GM23338 (cell line): ENCODE data around the gene ANXA3.

Source experiments
- CREB1 ChIP-seq: fragments of 250-450 bp; sonication (Bioruptor Pico); IDR thresholded peaks from 2 replicates; pipeline ENCODE4 v1.5.0; 2020; ENCODE audit warnings: low read depth, mild to moderate bottlenecking, moderate library complexity
- EZH2 ChIP-seq: fragments of 200-600 bp; sonication (generic); IDR thresholded peaks from one replicate; pipeline ENCODE4 v1.8.0; 2017; ENCODE audit warnings: antibody characterized with exemption, mild to moderate bottlenecking, low read depth; ENCODE audit not compliant: unreplicated experiment
- EZH2phosphoT487 ChIP-seq: fragments of 200-600 bp; sonication (generic); IDR thresholded peaks from one replicate; pipeline ENCODE4 v1.8.1; 2018; ENCODE audit warnings: antibody characterized with exemption; ENCODE audit not compliant: unreplicated experiment
- JUNB ChIP-seq: IDR thresholded peaks from one replicate; pipeline ENCODE4 v1.6.1; 2016; ENCODE audit warnings: antibody characterized with exemption; ENCODE audit not compliant: unreplicated experiment
- NANOG ChIP-seq: IDR thresholded peaks from 2 replicates; pipeline ENCODE4 v1.6.1; 2016; ENCODE audit warnings: antibody characterized with exemption, borderline replicate concordance
- POLR2AphosphoS5 ChIP-seq: IDR thresholded peaks from 2 replicates; pipeline ENCODE4 v1.6.1; 2016; ENCODE audit warnings: antibody characterized with exemption, low read depth
- REST ChIP-seq: IDR thresholded peaks from one replicate; pipeline ENCODE4 v1.6.1; 2018; ENCODE audit warnings: antibody characterized with exemption; ENCODE audit not compliant: unreplicated experiment
- STAT1 ChIP-seq: IDR thresholded peaks from one replicate; pipeline ENCODE4 v1.6.1; 2016; ENCODE audit warnings: antibody characterized with exemption; ENCODE audit not compliant: unreplicated experiment
- ZNF331 ChIP-seq: fragments of 250-450 bp; sonication (Bioruptor Pico); IDR thresholded peaks from 2 replicates; pipeline ENCODE4 v1.5.0; 2020; ENCODE audit warnings: low read depth, mild to moderate bottlenecking, moderate library complexity
- TF ChIP-seq, protein P1 (sequence below), 2 experiments: fragments of 200-600 bp in 1 of 2; sonication (generic) in 1 of 2; conservative IDR thresholded peaks; 2 replicates each; pipeline versions ENCODE4 v1.5.1 to v1.6.1; 2016 to 2017; ENCODE audit warnings: antibody characterized with exemption in 2 of 2, low read depth in 2 of 2, mild to moderate bottlenecking in 2 of 2, moderate library complexity in 1 of 2

- TF ChIP-seq EZH2 = no peak
- TF ChIP-seq, protein P1, sequence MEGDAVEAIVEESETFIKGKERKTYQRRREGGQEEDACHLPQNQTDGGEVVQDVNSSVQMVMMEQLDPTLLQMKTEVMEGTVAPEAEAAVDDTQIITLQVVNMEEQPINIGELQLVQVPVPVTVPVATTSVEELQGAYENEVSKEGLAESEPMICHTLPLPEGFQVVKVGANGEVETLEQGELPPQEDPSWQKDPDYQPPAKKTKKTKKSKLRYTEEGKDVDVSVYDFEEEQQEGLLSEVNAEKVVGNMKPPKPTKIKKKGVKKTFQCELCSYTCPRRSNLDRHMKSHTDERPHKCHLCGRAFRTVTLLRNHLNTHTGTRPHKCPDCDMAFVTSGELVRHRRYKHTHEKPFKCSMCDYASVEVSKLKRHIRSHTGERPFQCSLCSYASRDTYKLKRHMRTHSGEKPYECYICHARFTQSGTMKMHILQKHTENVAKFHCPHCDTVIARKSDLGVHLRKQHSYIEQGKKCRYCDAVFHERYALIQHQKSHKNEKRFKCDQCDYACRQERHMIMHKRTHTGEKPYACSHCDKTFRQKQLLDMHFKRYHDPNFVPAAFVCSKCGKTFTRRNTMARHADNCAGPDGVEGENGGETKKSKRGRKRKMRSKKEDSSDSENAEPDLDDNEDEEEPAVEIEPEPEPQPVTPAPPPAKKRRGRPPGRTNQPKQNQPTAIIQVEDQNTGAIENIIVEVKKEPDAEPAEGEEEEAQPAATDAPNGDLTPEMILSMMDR (conservative IDR thresholded peaks at IDR 0.05; ENCODE audit: low read depth in 2 of 2) = no peak
- TF ChIP-seq POLR2AphosphoS5 = no peak
- no peak for TF ChIP-seq NANOG
- TF ChIP-seq REST = no peak
- TF ChIP-seq CREB1 (CRISPR knock-in tag) = no peak
- no peak for TF ChIP-seq EZH2phosphoT487
- no peak for TF ChIP-seq ZNF331 (CRISPR knock-in tag)
- no peak for TF ChIP-seq JUNB
- no peak for TF ChIP-seq STAT1
Measured at GRCh38 chr4:78618436-78618835, 66.9 kb downstream of the ANXA3 start.
